Smooth muscle cell (in vitro differentiated cells): ENCODE measurements around the gene SLC48A1. TPM values are rescaled to one million over a fixed set of nuclear protein-coding genes. Genes with fewer than 3 reads are reported as not detected.

ENCODE experiments used
- DNase-seq: peaks from one replicate; lab custom pipeline; 2025; ENCODE audit not compliant: unreplicated experiment; lab: John Stamatoyannopoulos, UW
- H2AFZ ChIP-seq: fragments of 200-600 bp; sonication (generic); 2 replicates; pipeline ENCODE4 v1.6.0; 2016; ENCODE audit warnings: antibody characterized with exemption, low read depth, mild to moderate bottlenecking
- H3F3A ChIP-seq: fragments of 200-600 bp; sonication (generic); 2 replicates; pipeline ENCODE4 v1.6.0; 2017; ENCODE audit warnings: antibody characterized with exemption, low read depth
- H3K27ac ChIP-seq: fragments of 200-600 bp; sonication (generic); 2 replicates; pipeline ENCODE4 v1.5.1; 2016; ENCODE audit warnings: low read depth, mild to moderate bottlenecking
- H3K27me3 ChIP-seq: fragments of 200-600 bp; sonication (generic); 2 replicates; pipeline ENCODE4 v1.6.1; 2016; ENCODE audit warnings: low read depth, mild to moderate bottlenecking
- H3K36me3 ChIP-seq: fragments of 200-600 bp; sonication (generic); 2 replicates; pipeline ENCODE4 v1.5.1; 2016; ENCODE audit warnings: low read depth
- H3K4me1 ChIP-seq: fragments of 200-600 bp; sonication (generic); 2 replicates; pipeline ENCODE4 v1.5.1; 2016; ENCODE audit warnings: low read depth
- H3K4me2 ChIP-seq: fragments of 200-600 bp; sonication (generic); 2 replicates; pipeline ENCODE4 v1.6.0; 2016; ENCODE audit warnings: mild to moderate bottlenecking
- H3K4me3 ChIP-seq: fragments of 200-600 bp; sonication (generic); 2 replicates; pipeline ENCODE4 v1.5.1; 2016; ENCODE audit warnings: mild to moderate bottlenecking
- H3K79me2 ChIP-seq: fragments of 200-600 bp; sonication (generic); 2 replicates; pipeline ENCODE4 v1.6.0; 2016; ENCODE audit warnings: low read depth, mild to moderate bottlenecking
- H3K9ac ChIP-seq: fragments of 200-600 bp; sonication (generic); 2 replicates; pipeline ENCODE4 v1.6.0; 2016; ENCODE audit warnings: low read depth
- H3K9me3 ChIP-seq: fragments of 200-600 bp; sonication (generic); replicated peaks from 2 replicates; pipeline ENCODE4 v1.5.1; 2016; ENCODE audit warnings: low read depth
- H4K20me1 ChIP-seq: fragments of 200-600 bp; sonication (generic); 2 replicates; pipeline ENCODE4 v1.6.0; 2016; ENCODE audit warnings: low read depth
- CTCF ChIP-seq: fragments of 200-600 bp; sonication (generic); IDR thresholded peaks from 2 replicates; pipeline ENCODE4 v1.5.1; 2017; ENCODE audit warnings: borderline replicate concordance, mild to moderate bottlenecking, antibody characterized with exemption; ENCODE audit not compliant: insufficient read depth, poor library complexity, severe bottlenecking
- WGBS: methylation state at CpG from one replicate; pipeline ENCODE4 v1.1.7; 2016; ENCODE audit warnings: low lambda C conversion rate; 5-methylcytosine and 5-hydroxymethylcytosine counted together
- polyA plus RNA-seq: library from polyadenylated mRNA; unstranded; fragments of >200 nt; fragmentation: Nextera tagmentation; extraction: Ambion mirVana; gene quantifications from 2 replicates; pipeline ENCODE4 v1.2.1, GENCODE V29; 2016
- total RNA-seq: library from RNA; depleted of rRNA; stranded (reverse); fragments of >200 nt; gene quantifications from 2 replicates; pipeline ENCODE4 v1.2.3, GENCODE V29; 2014

The SLC48A1 gene
- total and polyA plus RNA-seq, 2 experiments from 2014 or later, result 6.2 to 11.4 TPM

GRCh38 chr12:47785887-47786661, 13.0 kb downstream of the SLC48A1 start:
- Histone ChIP-seq H2AFZ (no peak overlapping the region), H3F3A (no peaks in the 10 kb centered on the region), H3K79me2 (no peaks in the 10 kb centered on the region), H3K27ac (no peak overlapping the region), H3K9me3 (no peaks in the 10 kb centered on the region), H3K36me3 (peaks cover 7% of the 10 kb centered on the region), H3K4me3 (no peak overlapping the region), H3K4me2 (no peak overlapping the region), H4K20me1 (no peaks in the 10 kb centered on the region), H3K9ac (no peak overlapping the region), H3K4me1 (no peaks in the 10 kb centered on the region), H3K27me3 (no peaks in the 10 kb centered on the region)
- whole genome bisulfite sequencing, result 96% methylated on average over 4 of the region's 11 CpGs
- TF ChIP-seq CTCF, result no peak
- DNase-seq, result no peak

GRCh38 chr12:47786662-47787280, 13.7 kb downstream of the SLC48A1 start:
- H3K79me2 ChIP-seq, result no peaks in the 10 kb centered on the region
- H3K9me3 ChIP-seq, result no peaks in the 10 kb centered on the region
- no peak for TF ChIP-seq CTCF
- 98% methylated on average over 10 of the region's 10 CpGs for WGBS
- no peaks in the 10 kb centered on the region for H4K20me1 ChIP-seq
- no peak overlapping the region for H3K4me2 ChIP-seq
- no peaks in the 10 kb centered on the region for H3F3A ChIP-seq
- H3K4me1 ChIP-seq, result no peaks in the 10 kb centered on the region
- H3K9ac ChIP-seq, result no peak overlapping the region
- H3K27me3 ChIP-seq, result no peaks in the 10 kb centered on the region
- H2AFZ ChIP-seq, result no peak overlapping the region
- no peak overlapping the region for H3K27ac ChIP-seq
- H3K4me3 ChIP-seq, result no peak overlapping the region
- H3K36me3 ChIP-seq, result peaks cover 7% of the 10 kb centered on the region
- DNase-seq, result no peak

GRCh38 chr12:47787596-47788319, 14.7 kb downstream of the SLC48A1 start:
- Histone ChIP-seq H2AFZ (no peak overlapping the region), H3K9me3 (no peaks in the 10 kb centered on the region), H3K4me1 (no peaks in the 10 kb centered on the region), H3K79me2 (no peaks in the 10 kb centered on the region), H3K27ac (no peak overlapping the region), H3K9ac (no peak overlapping the region), H4K20me1 (no peaks in the 10 kb centered on the region), H3F3A (no peaks in the 10 kb centered on the region), H3K4me3 (no peak overlapping the region), H3K36me3 (peaks cover 7% of the 10 kb centered on the region), H3K4me2 (no peak overlapping the region), H3K27me3 (no peaks in the 10 kb centered on the region)
- DNase-seq, result no peak
- no peak for TF ChIP-seq CTCF
- WGBS, result 94% methylated on average over 14 of the region's 14 CpGs
